Astrocyte (in vitro differentiated cells and primary cell): ENCODE results near the gene MMP7. TPM values are rescaled to one million over a fixed set of nuclear protein-coding genes. Genes with fewer than 3 reads are reported as not detected.

ENCODE experiments used
- DNase-seq: peaks from one replicate; pipeline ENCODE4 v3.0.0-alpha.2; 2010; ENCODE audit warnings: low read depth
- FAIRE-seq: peaks from 2 replicates; lab custom pipeline; 2011; peaks lifted over from hg19 to GRCh38; lab: Jason Lieb, UNC
- H2AFZ ChIP-seq: 2 replicates; pipeline ENCODE4 v1.6.0; 2012; ENCODE audit warnings: low read depth, low read length, inconsistent platforms
- H3K27ac ChIP-seq: 2 replicates; pipeline ENCODE4 v1.5.1; 2011; ENCODE audit warnings: low read depth, low read length, inconsistent platforms
- H3K27me3 ChIP-seq: 2 replicates; pipeline ENCODE4 v1.6.0; 2011; ENCODE audit warnings: low read length, inconsistent platforms; ENCODE audit not compliant: insufficient read depth
- H3K36me3 ChIP-seq: 2 replicates; pipeline ENCODE4 v1.5.1; 2011; ENCODE audit warnings: low read length, inconsistent platforms; ENCODE audit not compliant: insufficient read depth
- H3K4me1 ChIP-seq: 2 replicates; pipeline ENCODE4 v1.5.1; 2011; ENCODE audit warnings: low read length, inconsistent platforms; ENCODE audit not compliant: insufficient read depth
- H3K4me2 ChIP-seq: 2 replicates; pipeline ENCODE4 v1.6.0; 2012; ENCODE audit warnings: low read length, inconsistent platforms
- H3K4me3 ChIP-seq: 2 replicates; pipeline ENCODE4 v1.5.1; 2011; ENCODE audit warnings: low read depth, mild to moderate bottlenecking, low read length, inconsistent platforms; ENCODE audit not compliant: insufficient read depth
- H3K79me2 ChIP-seq: 2 replicates; pipeline ENCODE4 v1.6.0; 2012; ENCODE audit warnings: mild to moderate bottlenecking, low read length, inconsistent platforms; ENCODE audit not compliant: insufficient read depth
- H3K9ac ChIP-seq: 2 replicates; pipeline ENCODE4 v1.6.0; 2012; ENCODE audit warnings: mild to moderate bottlenecking, low read length, inconsistent platforms
- H3K9me3 ChIP-seq: 2 replicates; pipeline ENCODE4 v1.5.1; 2012; ENCODE audit warnings: low read depth, mild to moderate bottlenecking, low read length, inconsistent platforms; ENCODE audit not compliant: insufficient read depth
- H4K20me1 ChIP-seq: 2 replicates; pipeline ENCODE4 v1.6.0; 2012; ENCODE audit warnings: low read length, inconsistent platforms; ENCODE audit not compliant: insufficient read depth
- H3K27ac Mint-ChIP-seq: one replicate; pipeline ENCODE4 v1.8.0; 2021; ENCODE audit warnings: mild to moderate bottlenecking, mixed read lengths; ENCODE audit not compliant: unreplicated experiment
- H3K27me3 Mint-ChIP-seq: one replicate; pipeline ENCODE4 v1.8.0; 2021; ENCODE audit warnings: low read depth, mixed read lengths; ENCODE audit not compliant: unreplicated experiment
- H3K36me3 Mint-ChIP-seq: one replicate; pipeline ENCODE4 v1.8.0; 2021; ENCODE audit warnings: low read depth, mixed read lengths; ENCODE audit not compliant: unreplicated experiment
- H3K4me1 Mint-ChIP-seq: one replicate; pipeline ENCODE4 v1.8.0; 2021; ENCODE audit warnings: low read depth, mixed read lengths; ENCODE audit not compliant: unreplicated experiment
- H3K4me3 Mint-ChIP-seq: one replicate; pipeline ENCODE4 v1.8.0; 2021; ENCODE audit warnings: mild to moderate bottlenecking, moderate library complexity, mixed read lengths; ENCODE audit not compliant: unreplicated experiment
- H3K9me3 Mint-ChIP-seq: one replicate; pipeline ENCODE4 v1.8.0; 2021; ENCODE audit warnings: mild to moderate bottlenecking, mixed read lengths; ENCODE audit not compliant: unreplicated experiment
- CTCF ChIP-seq: IDR thresholded peaks from 2 replicates; pipeline ENCODE4 v1.5.1; 2011; ENCODE audit warnings: low read depth, mild to moderate bottlenecking, inconsistent platforms, low read length, moderate library complexity; ENCODE audit not compliant: insufficient read depth
- EZH2 ChIP-seq: IDR thresholded peaks from 2 replicates; pipeline ENCODE4 v1.6.1; 2012; ENCODE audit warnings: mild to moderate bottlenecking, low read length, inconsistent platforms; ENCODE audit not compliant: insufficient read depth
- total RNA-seq: library from RNA; stranded (reverse); gene quantifications from 2 replicates; pipeline ENCODE4 v1.2.1, GENCODE V29; 2021

The MMP7 gene
- total RNA-seq, 1 donor from 2014 or later = 2.6 TPM

- FAIRE-seq = no peak
- no peaks in the 10 kb centered on the region for H3K27me3 Mint-ChIP-seq
- H3K4me1 ChIP-seq = no peaks in the 10 kb centered on the region
Observed at GRCh38 chr11:102485095-102485722, 45.3 kb downstream of the MMP7 start.

GRCh38 chr11:102482433-102482832, 48.1 kb downstream of the MMP7 start:
- no peak for FAIRE-seq
- Histone ChIP-seq H3K27me3 (no peaks in the 10 kb centered on the region), H3K36me3 (no peaks in the 10 kb centered on the region), H3K9ac (no peak overlapping the region), H3K4me3 (no peak overlapping the region), H3K4me2 (no peak overlapping the region), H3K4me1 (no peaks in the 10 kb centered on the region), H2AFZ (no peak overlapping the region), H3K27ac (no peak overlapping the region), H4K20me1 (no peaks in the 10 kb centered on the region), H3K9me3 (no peaks in the 10 kb centered on the region), H3K79me2 (no peaks in the 10 kb centered on the region)
- Mint-ChIP-seq H3K4me3 (no peak overlapping the region), H3K4me1 (no peaks in the 10 kb centered on the region), H3K9me3 (peaks cover 5% of the 10 kb centered on the region), H3K27ac (no peak overlapping the region), H3K27me3 (no peaks in the 10 kb centered on the region), H3K36me3 (no peaks in the 10 kb centered on the region)
- no peak for DNase-seq
- no peak for TF ChIP-seq EZH2
- no peak for TF ChIP-seq CTCF

More at GRCh38 chr11:102485095-102485722, 45.3 kb downstream of the MMP7 start:
- no peak for DNase-seq
- Histone ChIP-seq H3K9me3 (no peaks in the 10 kb centered on the region), H4K20me1 (no peaks in the 10 kb centered on the region), H3K4me3 (no peak overlapping the region), H3K27ac (no peak overlapping the region), H3K4me2 (no peak overlapping the region), H3K79me2 (no peaks in the 10 kb centered on the region), H3K36me3 (no peaks in the 10 kb centered on the region), H3K9ac (no peak overlapping the region), H2AFZ (no peak overlapping the region), H3K27me3 (no peaks in the 10 kb centered on the region)
- Mint-ChIP-seq H3K27ac (no peak overlapping the region), H3K9me3 (peaks cover 5% of the 10 kb centered on the region), H3K36me3 (no peaks in the 10 kb centered on the region), H3K4me3 (no peak overlapping the region), H3K4me1 (no peaks in the 10 kb centered on the region)
- TF ChIP-seq EZH2 = no peak

- no peaks in the 10 kb centered on the region for H3K36me3 Mint-ChIP-seq
- H3K4me3 ChIP-seq = no peak overlapping the region
- DNase-seq (no peak), FAIRE-seq (no peak)
- no peak overlapping the region for H3K27ac ChIP-seq
- no peak overlapping the region for H3K4me3 Mint-ChIP-seq
- no peak overlapping the region for H3K9ac ChIP-seq
- no peaks in the 10 kb centered on the region for H3K27me3 Mint-ChIP-seq
- H2AFZ ChIP-seq = no peak overlapping the region
- TF ChIP-seq EZH2 (no peak), CTCF (no peak)
- H3K9me3 Mint-ChIP-seq = peaks cover 5% of the 10 kb centered on the region
- no peaks in the 10 kb centered on the region for H3K79me2 ChIP-seq
- H4K20me1 ChIP-seq = no peaks in the 10 kb centered on the region
- H3K4me2 ChIP-seq = no peak overlapping the region
- H3K36me3 ChIP-seq = no peaks in the 10 kb centered on the region
- H3K9me3 ChIP-seq = no peaks in the 10 kb centered on the region
- H3K4me1 ChIP-seq = no peaks in the 10 kb centered on the region
- H3K4me1 Mint-ChIP-seq = peaks cover 11% of the 10 kb centered on the region
- no peak overlapping the region for H3K27ac Mint-ChIP-seq
- H3K27me3 ChIP-seq = no peaks in the 10 kb centered on the region
Observed at GRCh38 chr11:102479733-102480132, 50.8 kb downstream of the MMP7 start.
